HepG2 (cell line): Measurements from ENCODE around the gene PDLIM4. TPM values are rescaled to one million over a fixed set of nuclear protein-coding genes. Genes with fewer than 3 reads are reported as not detected.
A peak's percentile ranks its signal among the peaks of the same experiment; 100 is the strongest.

Source experiments
- ATAC-seq: fragments of 200-7000 bp; cut with Tn5 transposase; 3 replicates; pipeline ENCODE4 v1.9.1; 2020; ENCODE audit warnings: mild to moderate bottlenecking, moderate library complexity
- BruUV-seq: library from RNA; stranded (reverse); fragments of 400-500 nt; replicated peaks from 2 replicates; lab custom pipeline; 2021; lab: Mats Ljungman, UMichigan
- CTCF ChIA-PET: fragments of 300-600 bp; formaldehyde crosslinking; extraction: SDS; loops from one replicate; lab custom pipeline; 2021; ENCODE audit warnings: low total read pairs, inconsistent platforms, low intra/inter-chr PET ratio; lab: Yijun Ruan, JAX
- POLR2A ChIA-PET: fragments of 350-600 bp; sonication (Branson Sonifier 250); formaldehyde crosslinking; loops from one replicate; lab custom pipeline; 2020; ENCODE audit warnings: antibody characterized with exemption, inconsistent platforms; lab: Yijun Ruan, JAX
- DNase-seq: peaks from one replicate; pipeline ENCODE4 v3.0.0-alpha.2; 2015; ENCODE audit warnings: low spot score
- FAIRE-seq: peaks from 3 replicates; lab custom pipeline; 2011; peaks lifted over from hg19 to GRCh38; lab: Jason Lieb, UNC
- H2AFZ ChIP-seq: one replicate; pipeline ENCODE4 v1.6.1; 2011; ENCODE audit warnings: low read length, inconsistent platforms
- H3K27ac ChIP-seq: fragments of 300-600 bp; 3 replicates; pipeline ENCODE4 v1.8.0; 2011; ENCODE audit warnings: mixed run types, mild to moderate bottlenecking, mixed read lengths, low read length, inconsistent platforms; ENCODE audit not compliant: insufficient read depth; ENCODE audit errors: extremely low read length
- H3K27me3 ChIP-seq, 2 experiments: fragments of 200-600 bp in 1 of 2; 2 replicates in 1 of 2; 3 replicates in 1 of 2; pipeline versions ENCODE4 v1.6.0 to v1.8.0; 2011; ENCODE audit warnings: low read length in 2 of 2, mild to moderate bottlenecking in 2 of 2, moderate library complexity in 2 of 2, inconsistent platforms in 1 of 2; ENCODE audit not compliant: insufficient read depth in 2 of 2, control insufficient read depth in 1 of 2
- H3K36me3 ChIP-seq, 2 experiments: fragments of 200-600 bp in 1 of 2; replicated peaks in 1 of 2; 2 replicates in 1 of 2; 3 replicates in 1 of 2; pipeline versions ENCODE4 v1.5.1 to v1.8.0; 2011; ENCODE audit warnings: low read length in 2 of 2, inconsistent platforms in 1 of 2; ENCODE audit not compliant: insufficient read depth in 2 of 2, control insufficient read depth in 1 of 2
- H3K4me1 ChIP-seq: 2 replicates; pipeline ENCODE4 v1.5.1; 2012; ENCODE audit warnings: low read length, inconsistent platforms; ENCODE audit not compliant: insufficient read depth
- H3K4me2 ChIP-seq: 2 replicates; pipeline ENCODE4 v1.6.0; 2011; ENCODE audit warnings: low read depth, low read length, inconsistent platforms
- H3K4me3 ChIP-seq, 3 experiments: fragments of 200-600 bp in 1 of 3; sonication (generic), shearing (Covaris generic) in 1 of 3; replicated peaks in 1 of 3; 2 replicates each; pipeline ENCODE4 v1.5.1; 2011 to 2016; ENCODE audit warnings: low read length in 3 of 3, inconsistent platforms in 2 of 3, low read depth in 2 of 3, mild to moderate bottlenecking in 2 of 3, control low read depth in 1 of 3, mixed read lengths in 1 of 3; ENCODE audit not compliant: insufficient read depth in 1 of 3
- H3K79me2 ChIP-seq: one replicate; pipeline ENCODE4 v1.6.1; 2011; ENCODE audit warnings: low read length, inconsistent platforms; ENCODE audit not compliant: insufficient read depth
- H3K9ac ChIP-seq: 2 replicates; pipeline ENCODE4 v1.6.0; 2011; ENCODE audit warnings: mild to moderate bottlenecking, low read depth, low read length, inconsistent platforms; ENCODE audit not compliant: insufficient read depth
- H3K9me3 ChIP-seq: 2 replicates; pipeline ENCODE4 v1.5.1; 2012; ENCODE audit warnings: mild to moderate bottlenecking, low read length
- H4K20me1 ChIP-seq: 2 replicates; pipeline ENCODE4 v1.6.0; 2011; ENCODE audit warnings: inconsistent platforms, mild to moderate bottlenecking, low read length, moderate library complexity; ENCODE audit not compliant: insufficient read depth
- DBP ChIP-seq: sonication (generic); formaldehyde crosslinking; IDR thresholded peaks from 2 replicates; pipeline ENCODE4 v1.4.0; 2020; ENCODE audit warnings: missing genetic modification reagents; ENCODE audit errors: not compliant biosample characterization
- EEA1 ChIP-seq: sonication (generic); formaldehyde crosslinking; IDR thresholded peaks from 2 replicates; pipeline ENCODE4 v1.5.1; 2020; ENCODE audit warnings: mild to moderate bottlenecking, missing genetic modification reagents, borderline replicate concordance
- ETV6 ChIP-seq: sonication (generic); formaldehyde crosslinking; conservative IDR thresholded peaks from 2 replicates; pipeline ENCODE4 v1.4.0; 2020; ENCODE audit warnings: missing genetic modification reagents
- MTF2 ChIP-seq: sonication (generic); formaldehyde crosslinking; IDR thresholded peaks from 2 replicates; pipeline ENCODE4 v1.5.0; 2020; ENCODE audit warnings: missing genetic modification reagents, borderline replicate concordance
- MZF1 ChIP-seq: sonication (generic); formaldehyde crosslinking; IDR thresholded peaks from 2 replicates; pipeline ENCODE4 v1.8.1; 2023; ENCODE audit warnings: mild to moderate bottlenecking, missing genetic modification reagents, borderline replicate concordance
- PATZ1 ChIP-seq: sonication (generic); formaldehyde crosslinking; IDR thresholded peaks from 2 replicates; pipeline ENCODE4 v1.4.0; 2020; ENCODE audit warnings: missing genetic modification reagents
- SATB2 ChIP-seq: sonication (generic); formaldehyde crosslinking; IDR thresholded peaks from 2 replicates; pipeline ENCODE4 v1.5.0; 2020; ENCODE audit warnings: missing genetic modification reagents
- ZNF124 ChIP-seq: sonication (generic); formaldehyde crosslinking; IDR thresholded peaks from 2 replicates; pipeline ENCODE4 v1.4.0; 2020; ENCODE audit warnings: missing genetic modification reagents
- ZNF138 ChIP-seq: sonication (generic); formaldehyde crosslinking; IDR thresholded peaks from 2 replicates; pipeline ENCODE4 v1.5.0; 2020; ENCODE audit warnings: mild to moderate bottlenecking, low read depth, missing genetic modification reagents
- ZNF460 ChIP-seq: sonication (generic); formaldehyde crosslinking; IDR thresholded peaks from 2 replicates; pipeline ENCODE4 v1.5.1; 2020; ENCODE audit warnings: missing genetic modification reagents, mild to moderate bottlenecking, borderline replicate concordance
- ZNF513 ChIP-seq: sonication (generic); formaldehyde crosslinking; conservative IDR thresholded peaks from 2 replicates; pipeline ENCODE4 v1.5.0; 2020; ENCODE audit warnings: missing genetic modification reagents
- ZNF549 ChIP-seq: sonication (generic); formaldehyde crosslinking; IDR thresholded peaks from 2 replicates; pipeline ENCODE4 v1.5.0; 2020; ENCODE audit warnings: missing genetic modification reagents
- ZNF782 ChIP-seq: sonication (generic); formaldehyde crosslinking; IDR thresholded peaks from 2 replicates; pipeline ENCODE4 v1.4.0; 2020; ENCODE audit warnings: missing genetic modification reagents, mild to moderate bottlenecking, borderline replicate concordance
- WGBS: methylation state at CpG from one replicate; pipeline ENCODE4 v1.1.6; 2017; ENCODE audit warnings: low lambda C conversion rate; 5-methylcytosine and 5-hydroxymethylcytosine counted together
- in situ Hi-C: cut with HindIII; loops from 2 replicates; pipeline ENCODE4 v1.10.0; 2017; ENCODE audit warnings: low pct_unique_long_range_greater_than_20kb; ENCODE audit not compliant: extremely low pct_ligation_motif_present
- intact Hi-C: fragments of 100-400 bp; cut with micrococcal nuclease; formaldehyde crosslinking; loops from one replicate; pipeline ENCODE4 v1.10.0; 2022; ENCODE audit not compliant: unreplicated experiment
- polyA plus RNA-seq, 8 experiments: library from polyadenylated mRNA; depleted of rRNA in 3 of 8; stranded (reverse) in 7 of 8; unstranded in 1 of 8; fragments of >200 nt; fragmentation: Illumina TruSeq in 4 of 8; extraction: Trizol in 4 of 8; gene quantifications; 2 replicates each; pipeline versions ENCODE4 v1.2.1 to v1.2.3, GENCODE V29; 2011 to 2016; ENCODE audit warnings: low read depth in 4 of 8, missing spikeins in 1 of 8, mixed read lengths in 1 of 8; ENCODE audit not compliant: insufficient read depth in 1 of 8
- total RNA-seq, 5 experiments: library from RNA; depleted of rRNA; stranded (reverse); fragments of >200 nt; fragmentation: Illumina TruSeq; extraction: Trizol; gene quantifications; 2 replicates each; pipeline ENCODE4 v1.2.3, GENCODE V29; 2016; ENCODE audit warnings: low read depth in 1 of 5
- TF ChIP-seq, protein P1 (sequence below): sonication (generic); formaldehyde crosslinking; IDR thresholded peaks from 2 replicates; pipeline ENCODE4 v1.5.1; 2020; ENCODE audit warnings: mild to moderate bottlenecking, missing genetic modification reagents, moderate library complexity

The PDLIM4 gene
- total and polyA plus RNA-seq, 2 of the 13 experiments (the other 11 are each of a cell fraction or from before 2014, with no cell fraction given): 1.1 to 2.3 TPM

GRCh38 chr5:132267931-132268768, 10.7 kb downstream of the PDLIM4 start:
- ChIA-PET CTCF (no interaction called here), POLR2A (interaction anchor here (1.0 to 3.3 kb wide), 3 partner anchors 10 to 40 kb away, joined by 3 to 12 read pairs (median 5); partner anchors contain the start of genes P4HA2 and SLC22A4)
- Histone ChIP-seq H3K4me2 (peak overlapping the region; percentile 16; the same call in 1 of the 2 replicates), H3K4me3 (no peak overlapping the region), H3K4me1 (peaks cover 58% of the 10 kb centered on the region), H2AFZ (no peak overlapping the region), H3K27me3 (no peaks in the 10 kb centered on the region), H4K20me1 (no peaks in the 10 kb centered on the region), H3K36me3 (no peaks in the 10 kb centered on the region), H3K79me2 (no peaks in the 10 kb centered on the region), H3K9ac (no peak overlapping the region), H3K9me3 (no peaks in the 10 kb centered on the region), H3K27ac (no peak overlapping the region)
- in situ Hi-C loops: no loop called here
- FAIRE-seq (no peak), ATAC-seq (no peak), DNase-seq (peak; percentile 68)
- intact Hi-C loops: no loop called here
- BruUV-seq: no TSS peak
- 25% methylated on average over 2 of the region's 6 CpGs for WGBS
- TF ChIP-seq MTF2 (CRISPR knock-in tag) (no peak), DBP (no peak), SATB2 (CRISPR knock-in tag) (no peak), ZNF549 (CRISPR knock-in tag) (no peak), PATZ1 (CRISPR knock-in tag) (peak; percentile 66; the same call in 1 of the 2 replicates), ZNF124 (CRISPR knock-in tag) (no peak), ETV6 (CRISPR knock-in tag) (no peak), ZNF513 (CRISPR knock-in tag) (no peak), EEA1 (no peak), MZF1 (CRISPR knock-in tag) (no peak), ZNF460 (CRISPR knock-in tag) (no peak), ZNF138 (CRISPR knock-in tag) (no peak), ZNF782 (CRISPR knock-in tag) (no peak)
- TF ChIP-seq, protein P1, sequence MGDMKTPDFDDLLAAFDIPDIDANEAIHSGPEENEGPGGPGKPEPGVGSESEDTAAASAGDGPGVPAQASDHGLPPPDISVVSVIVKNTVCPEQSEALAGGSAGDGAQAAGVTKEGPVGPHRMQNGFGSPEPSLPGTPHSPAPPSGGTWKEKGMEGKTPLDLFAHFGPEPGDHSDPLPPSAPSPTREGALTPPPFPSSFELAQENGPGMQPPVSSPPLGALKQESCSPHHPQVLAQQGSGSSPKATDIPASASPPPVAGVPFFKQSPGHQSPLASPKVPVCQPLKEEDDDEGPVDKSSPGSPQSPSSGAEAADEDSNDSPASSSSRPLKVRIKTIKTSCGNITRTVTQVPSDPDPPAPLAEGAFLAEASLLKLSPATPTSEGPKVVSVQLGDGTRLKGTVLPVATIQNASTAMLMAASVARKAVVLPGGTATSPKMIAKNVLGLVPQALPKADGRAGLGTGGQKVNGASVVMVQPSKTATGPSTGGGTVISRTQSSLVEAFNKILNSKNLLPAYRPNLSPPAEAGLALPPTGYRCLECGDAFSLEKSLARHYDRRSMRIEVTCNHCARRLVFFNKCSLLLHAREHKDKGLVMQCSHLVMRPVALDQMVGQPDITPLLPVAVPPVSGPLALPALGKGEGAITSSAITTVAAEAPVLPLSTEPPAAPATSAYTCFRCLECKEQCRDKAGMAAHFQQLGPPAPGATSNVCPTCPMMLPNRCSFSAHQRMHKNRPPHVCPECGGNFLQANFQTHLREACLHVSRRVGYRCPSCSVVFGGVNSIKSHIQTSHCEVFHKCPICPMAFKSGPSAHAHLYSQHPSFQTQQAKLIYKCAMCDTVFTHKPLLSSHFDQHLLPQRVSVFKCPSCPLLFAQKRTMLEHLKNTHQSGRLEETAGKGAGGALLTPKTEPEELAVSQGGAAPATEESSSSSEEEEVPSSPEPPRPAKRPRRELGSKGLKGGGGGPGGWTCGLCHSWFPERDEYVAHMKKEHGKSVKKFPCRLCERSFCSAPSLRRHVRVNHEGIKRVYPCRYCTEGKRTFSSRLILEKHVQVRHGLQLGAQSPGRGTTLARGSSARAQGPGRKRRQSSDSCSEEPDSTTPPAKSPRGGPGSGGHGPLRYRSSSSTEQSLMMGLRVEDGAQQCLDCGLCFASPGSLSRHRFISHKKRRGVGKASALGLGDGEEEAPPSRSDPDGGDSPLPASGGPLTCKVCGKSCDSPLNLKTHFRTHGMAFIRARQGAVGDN (CRISPR knock-in tag): peak; percentile 21; the same call in 1 of the 2 replicates
